H1 (cell line): ENCODE results near the gene ATP2B3. TPM values are rescaled to one million over a fixed set of nuclear protein-coding genes. Genes with fewer than 3 reads are reported as not detected.

ENCODE experiments used
- MAFK ChIP-seq: IDR thresholded peaks from 2 replicates; pipeline ENCODE4 v1.6.1; 2012; ENCODE audit warnings: low read depth, mild to moderate bottlenecking, improper control_type of control experiment, low read length
- SIN3A ChIP-seq, 2 experiments: IDR thresholded peaks in 1 of 2; conservative IDR thresholded peaks in 1 of 2; 2 replicates each; pipeline ENCODE4 v1.6.1; 2011 to 2012; ENCODE audit warnings: low read length in 2 of 2, improper control_type of control experiment in 1 of 2, low read depth in 1 of 2, mild to moderate bottlenecking in 1 of 2
- SP4 ChIP-seq: IDR thresholded peaks from 2 replicates; pipeline ENCODE4 v1.6.1; 2012; ENCODE audit warnings: low read length, inconsistent platforms
- USF2 ChIP-seq: IDR thresholded peaks from 2 replicates; pipeline ENCODE4 v1.6.1; 2011; ENCODE audit warnings: low read length, improper control_type of control experiment
- polyA plus RNA-seq, 7 experiments: library from polyadenylated mRNA; depleted of rRNA in 3 of 7; stranded (reverse) in 5 of 7; unstranded in 2 of 7; fragments of >200 nt in 5 of 7; fragments of 200-250 nt in 2 of 7; gene quantifications; 1 replicate in 5 of 7; 2 replicates in 1 of 7; 4 replicates in 1 of 7; pipeline versions ENCODE4 v1.2.1 to v1.2.3, GENCODE V29; 2011 to 2013; ENCODE audit warnings: missing spikeins in 2 of 7, mixed read lengths in 2 of 7
- total RNA-seq: library from RNA; stranded (reverse); fragmentation: NEBNext Ultra II Directional; extraction: Animal tissue kit (Norgen Biotek cat#: 25700); gene quantifications from 2 replicates; pipeline ENCODE4 v1.2.1, GENCODE V29; 2021

Gene ATP2B3
- total and polyA plus RNA-seq, 2 of the 8 experiments (the other 6 are each of a cell fraction or from before 2014, with no cell fraction given): 0.14 to 0.19 TPM

DNA sequence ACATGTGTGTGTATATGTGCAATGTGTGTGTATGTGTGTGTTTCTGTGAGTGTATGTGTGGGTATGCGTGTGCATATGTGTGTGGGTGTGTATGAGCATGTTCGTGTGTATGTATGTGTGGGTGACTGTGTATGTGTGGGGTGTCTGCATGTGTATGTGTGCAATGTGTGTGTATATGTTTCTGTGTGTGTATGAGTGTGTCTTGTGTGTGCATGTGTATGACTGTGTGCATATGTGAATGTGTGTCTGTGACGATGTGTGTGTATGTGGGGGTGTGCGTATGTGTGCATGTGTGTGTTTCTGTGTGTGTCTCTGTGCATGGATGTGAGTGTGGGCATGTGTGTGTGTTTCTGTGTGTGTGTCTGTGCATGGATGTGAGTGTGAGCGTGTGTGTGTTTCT lies 4.2 kb upstream of the ATP2B3 start (continued):
- TF ChIP-seq MAFK (no peak), SP4 (no peak), USF2 (no peak), SIN3A (conservative IDR thresholded peaks at IDR 0.05 in 1 of 2, IDR thresholded peaks at IDR 0.05 in 1 of 2; ENCODE audit: low read depth in 1 of 2, low read length in 2 of 2) (no peak)
